Left ventricle myocardium inferior (tissue), 1 donor: ENCODE data around the gene CCBE1. TPM values are rescaled to one million over a fixed set of nuclear protein-coding genes. Genes with fewer than 3 reads are reported as not detected.

Source experiments
- DNase-seq: peaks from one replicate; pipeline ENCODE4 v3.0.0-alpha.2; 2020
- H3K27ac ChIP-seq: fragments of 200-600 bp; replicated peaks from 2 replicates; pipeline ENCODE4 v1.8.0; 2021
- H3K27me3 ChIP-seq: fragments of 200-600 bp; 2 replicates; pipeline ENCODE4 v1.8.0; 2021; ENCODE audit warnings: low read depth
- H3K36me3 ChIP-seq: fragments of 200-600 bp; 2 replicates; pipeline ENCODE4 v1.8.0; 2021
- H3K4me1 ChIP-seq: fragments of 200-600 bp; 2 replicates; pipeline ENCODE4 v1.8.0; 2021
- H3K4me3 ChIP-seq: fragments of 200-600 bp; 2 replicates; pipeline ENCODE4 v1.8.0; 2021; ENCODE audit warnings: mild to moderate bottlenecking, moderate library complexity
- H3K9me3 ChIP-seq: fragments of 200-600 bp; replicated peaks from 2 replicates; pipeline ENCODE4 v1.8.0; 2021
- CTCF ChIP-seq: fragments of 200-600 bp; IDR thresholded peaks from 2 replicates; pipeline ENCODE4 v1.8.0; 2021; ENCODE audit warnings: antibody characterized with exemption, mild to moderate bottlenecking, borderline replicate concordance
- intact Hi-C: fragments of 100-400 bp; cut with micrococcal nuclease; formaldehyde crosslinking; loops from one replicate; pipeline ENCODE4 v1.11.0; 2022
- total RNA-seq: library from RNA; stranded (reverse); fragmentation: NEBNext Ultra II Directional; extraction: Animal tissue kit (Norgen Biotek cat#: 25700); gene quantifications from one replicate; pipeline ENCODE4 v1.2.1, GENCODE V29; 2021
- donor health status: DM: no; HTN: yes; CAD: no; lungs with severe emphysema.

The CCBE1 gene
- total RNA-seq, 1 donor from 2014 or later = 3.2 TPM

DNA sequence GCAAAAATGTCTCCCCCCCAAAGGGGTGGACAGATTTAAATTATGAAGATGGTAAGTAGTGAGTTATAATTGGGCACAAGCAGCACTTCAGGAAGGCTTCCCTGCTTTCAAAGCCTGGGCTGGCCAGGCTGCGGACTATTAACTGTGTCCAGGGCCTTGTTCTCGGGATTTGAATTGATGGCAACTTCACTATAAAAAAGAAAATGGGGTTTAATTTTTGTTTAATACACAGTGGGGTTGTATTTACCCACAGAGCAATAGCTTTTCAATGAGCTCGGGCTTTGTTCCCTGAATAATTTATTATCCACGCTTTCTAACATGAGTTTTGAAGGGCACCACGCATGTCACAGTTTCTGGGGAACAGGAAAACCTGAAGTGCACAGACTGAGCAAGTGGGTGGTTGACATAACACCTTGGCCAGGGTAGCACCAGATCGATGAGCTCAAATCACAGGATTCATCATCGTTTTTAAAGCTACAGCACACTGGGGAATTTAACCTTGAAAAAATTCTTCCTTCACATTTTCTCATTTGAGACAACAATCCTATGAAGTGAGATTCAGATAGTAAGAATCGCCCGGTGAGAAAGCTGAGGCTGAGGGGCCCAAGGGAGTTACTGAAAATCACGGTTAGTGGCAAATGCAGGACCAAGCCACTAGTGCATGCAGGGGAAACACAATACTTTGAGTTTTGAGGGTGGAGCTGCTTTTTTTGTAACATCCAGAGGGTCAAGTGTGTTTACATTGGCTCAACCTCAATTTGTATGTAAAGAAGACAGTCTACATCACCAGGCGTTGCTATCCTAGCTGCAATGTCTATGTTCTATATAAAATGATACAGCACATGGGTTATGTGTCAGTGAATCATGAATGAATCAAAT lies 309.3 kb downstream of the CCBE1 start:
- TF ChIP-seq CTCF = no peak
- no peak overlapping the region for H3K4me3 ChIP-seq
- no peaks in the 10 kb centered on the region for H3K9me3 ChIP-seq
- H3K27me3 ChIP-seq = no peaks in the 10 kb centered on the region
- no peak for DNase-seq
- intact Hi-C loops = no loop called here
- H3K4me1 ChIP-seq = peaks cover 7% of the 10 kb centered on the region
- no peaks in the 10 kb centered on the region for H3K36me3 ChIP-seq
- no peak overlapping the region for H3K27ac ChIP-seq

DNA sequence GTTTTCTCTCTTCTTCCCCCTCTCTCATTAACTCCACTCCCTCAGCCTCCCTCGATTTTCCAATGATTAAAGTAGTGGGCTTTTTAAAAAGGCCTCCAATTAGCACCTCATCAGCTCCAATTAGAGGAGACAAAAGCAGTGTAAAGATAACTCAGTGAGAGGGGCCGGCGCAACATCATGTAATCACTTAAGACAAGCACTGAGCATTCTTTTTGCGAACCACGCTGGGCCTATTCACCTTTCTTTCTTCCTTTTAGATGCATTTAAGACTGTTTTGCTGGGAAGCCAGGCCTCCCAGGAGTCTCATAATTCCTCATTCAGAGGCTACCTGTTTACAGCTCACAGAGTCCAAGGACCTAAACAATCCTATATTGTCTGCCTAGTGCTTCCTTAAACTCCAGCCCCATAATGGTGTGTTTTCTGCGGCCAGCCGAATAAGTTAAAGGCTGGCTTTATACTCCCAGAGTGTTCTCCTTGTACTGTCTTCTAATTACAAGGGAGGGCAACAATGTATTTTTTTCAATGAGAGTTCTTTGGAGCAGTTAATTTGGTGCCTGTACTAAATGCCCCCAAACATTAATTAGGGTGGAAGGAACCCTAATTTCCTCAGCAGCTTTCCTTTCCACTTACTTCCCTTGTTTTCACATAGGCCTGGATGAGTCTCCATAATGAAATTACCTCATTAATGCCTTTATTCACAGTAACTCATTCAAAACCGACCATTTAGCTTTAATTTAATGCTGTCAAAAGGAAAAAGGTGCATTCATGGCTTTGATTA lies 310.1 kb downstream of the CCBE1 start:
- no peaks in the 10 kb centered on the region for H3K27me3 ChIP-seq
- TF ChIP-seq CTCF = no peak
- H3K36me3 ChIP-seq = no peaks in the 10 kb centered on the region
- DNase-seq = no peak
- no peak overlapping the region for H3K27ac ChIP-seq
- H3K9me3 ChIP-seq = no peaks in the 10 kb centered on the region
- intact Hi-C loops = no loop called here
- H3K4me3 ChIP-seq = no peak overlapping the region
- peaks cover 7% of the 10 kb centered on the region for H3K4me1 ChIP-seq

DNA sequence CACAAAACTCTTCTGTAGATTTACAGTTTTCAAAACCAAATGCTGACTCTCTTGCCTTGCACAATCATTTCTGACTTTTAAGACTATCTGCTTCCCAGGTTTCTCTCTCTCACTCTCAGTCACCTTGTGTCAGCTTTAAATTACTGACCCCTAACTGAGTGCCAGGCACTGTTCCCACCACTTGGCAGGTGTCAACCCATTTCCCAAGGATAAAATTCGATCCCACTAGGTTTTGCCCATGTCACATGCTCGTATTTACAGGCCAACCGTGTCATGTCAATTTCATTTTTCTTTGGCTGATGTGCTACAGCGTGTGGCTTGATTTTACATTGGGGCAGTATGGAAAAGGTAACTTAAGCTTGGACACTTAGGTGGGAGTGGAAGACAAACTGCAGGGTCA lies 312.0 kb downstream of the CCBE1 start:
- Histone ChIP-seq H3K4me3 (no peak overlapping the region), H3K9me3 (no peaks in the 10 kb centered on the region), H3K27ac (no peak overlapping the region), H3K27me3 (no peaks in the 10 kb centered on the region), H3K4me1 (peaks cover 7% of the 10 kb centered on the region), H3K36me3 (no peaks in the 10 kb centered on the region)
- TF ChIP-seq CTCF = no peak
- intact Hi-C loops = no loop called here
- no peak for DNase-seq

- DNase-seq = no peak
- Histone ChIP-seq H3K27me3 (peaks cover 8% of the 10 kb centered on the region), H3K4me1 (peaks cover under 1% of the 10 kb centered on the region), H3K9me3 (no peaks in the 10 kb centered on the region), H3K4me3 (no peak overlapping the region), H3K27ac (no peak overlapping the region), H3K36me3 (no peaks in the 10 kb centered on the region)
- intact Hi-C loops = no loop called here
- TF ChIP-seq CTCF = no peak
Observed at GRCh38 chr18:59383851-59384250, 313.4 kb downstream of the CCBE1 start.

- Histone ChIP-seq H3K4me1 (no peaks in the 10 kb centered on the region), H3K4me3 (no peak overlapping the region), H3K36me3 (no peaks in the 10 kb centered on the region), H3K27ac (no peak overlapping the region), H3K9me3 (no peaks in the 10 kb centered on the region), H3K27me3 (peaks cover 9% of the 10 kb centered on the region)
- intact Hi-C loops = no loop called here
- TF ChIP-seq CTCF = no peak
- no peak for DNase-seq
Observed at GRCh38 chr18:59382383-59382782, 314.8 kb downstream of the CCBE1 start.
